Colonic mucosa (tissue), 4 donors: ENCODE results near the gene ALG13. TPM values are rescaled to one million over a fixed set of nuclear protein-coding genes. Genes with fewer than 3 reads are reported as not detected.
"Not testable (repeated sequence)": the region's sequence is repeated elsewhere in the genome, so short reads cannot be mapped to it uniquely, and the experiment has no call there.

Experiments
- DNase-seq: peaks from one replicate; pipeline ENCODE4 v3.0.0-alpha.2; 2020
- H3K27ac ChIP-seq: fragments of 200-600 bp; one replicate; pipeline ENCODE4 v1.8.0; 2021
- H3K27me3 ChIP-seq: fragments of 200-600 bp; one replicate; pipeline ENCODE4 v1.8.0; 2021
- H3K36me3 ChIP-seq: fragments of 200-600 bp; one replicate; pipeline ENCODE4 v1.8.0; 2021
- H3K4me1 ChIP-seq: fragments of 200-600 bp; one replicate; pipeline ENCODE4 v1.8.0; 2021; ENCODE audit warnings: mild to moderate bottlenecking
- H3K4me3 ChIP-seq: fragments of 200-600 bp; one replicate; pipeline ENCODE4 v1.8.0; 2021
- H3K9ac ChIP-seq, 2 donors: one replicate each; pipeline ENCODE4 v1.7.0; 2013; ENCODE audit warnings: control low read depth in 2 of 2, low read depth in 2 of 2, low read length in 2 of 2
- H3K9me3 ChIP-seq: fragments of 200-600 bp; one replicate; pipeline ENCODE4 v1.8.0; 2021
- CTCF ChIP-seq: fragments of 200-600 bp; IDR thresholded peaks from one replicate; pipeline ENCODE4 v1.8.0; 2022; ENCODE audit warnings: antibody characterized with exemption, mild to moderate bottlenecking
- intact Hi-C: fragments of 100-400 bp; cut with DNase I; formaldehyde crosslinking; loops from one replicate; pipeline ENCODE4 v1.14.1; 2022
- total RNA-seq, 2 donors: library from RNA; stranded (reverse); fragmentation: NEBNext Ultra II Directional in 1 of 2; extraction: Animal tissue kit (Norgen Biotek cat#: 25700) in 1 of 2; gene quantifications; one replicate each; pipeline ENCODE4 v1.2.1, GENCODE V29; 2021
- donor health status: healthy.
- donor health status: DM: no; HTN: no; CAD: no.
- donor health status: DM: no; HTN: no; CAD: no.

The ALG13 gene
- total RNA-seq, 2 donors from 2014 or later, result 50.3 to 51.7 TPM

GRCh38 chrX:111759686-111760085, 78.7 kb downstream of the ALG13 start:
- TF ChIP-seq CTCF, result no peak
- no peak for DNase-seq
- Histone ChIP-seq H3K9me3 (no peaks in the 10 kb centered on the region), H3K4me3 (no peak overlapping the region), H3K4me1 (no peaks in the 10 kb centered on the region), H3K27ac (no peak overlapping the region), H3K9ac (no peak overlapping the region), H3K27me3 (no peaks in the 10 kb centered on the region), H3K36me3 (no peaks in the 10 kb centered on the region)
- intact Hi-C loops, result no loop called here

- H3K4me3 ChIP-seq, result no peak overlapping the region
- no peaks in the 10 kb centered on the region for H3K27me3 ChIP-seq
- H3K4me1 ChIP-seq, result no peaks in the 10 kb centered on the region
- intact Hi-C loops, result no loop called here
- no peak for DNase-seq
- no peaks in the 10 kb centered on the region for H3K9me3 ChIP-seq
- no peaks in the 10 kb centered on the region for H3K36me3 ChIP-seq
- TF ChIP-seq CTCF, result no peak
- no peak overlapping the region for H3K9ac ChIP-seq
- H3K27ac ChIP-seq, result no peak overlapping the region
These were observed 80.7 kb downstream of the ALG13 start for GRCh38 chrX:111761578-111762135.

DNA sequence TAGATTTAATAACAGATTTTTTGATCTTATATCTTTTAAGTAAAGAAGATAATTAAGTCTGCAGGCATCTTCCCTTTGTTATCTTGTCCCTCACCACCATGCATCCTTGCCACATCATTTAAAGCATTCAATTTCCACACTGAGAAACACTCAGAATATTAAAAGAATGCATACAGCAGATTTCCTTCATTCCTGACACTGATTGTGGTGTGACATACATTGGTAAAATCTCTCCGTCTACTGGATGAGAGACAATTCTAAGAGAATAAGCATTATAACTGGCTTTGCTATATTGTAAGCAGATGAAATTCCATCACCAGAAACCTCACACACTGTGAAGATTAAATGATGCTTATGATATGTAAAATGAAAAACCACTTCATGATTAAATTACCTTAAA, 97.6 kb downstream of the ALG13 start:
- no peaks in the 10 kb centered on the region for H3K9me3 ChIP-seq
- intact Hi-C loops, result no loop called here
- no peaks in the 10 kb centered on the region for H3K4me1 ChIP-seq
- H3K27ac ChIP-seq, result no peak overlapping the region
- DNase-seq, result no peak
- no peaks in the 10 kb centered on the region for H3K36me3 ChIP-seq
- TF ChIP-seq CTCF, result no peak
- H3K9ac ChIP-seq, result no peak overlapping the region
- no peak overlapping the region for H3K4me3 ChIP-seq
- H3K27me3 ChIP-seq, result no peaks in the 10 kb centered on the region

DNA sequence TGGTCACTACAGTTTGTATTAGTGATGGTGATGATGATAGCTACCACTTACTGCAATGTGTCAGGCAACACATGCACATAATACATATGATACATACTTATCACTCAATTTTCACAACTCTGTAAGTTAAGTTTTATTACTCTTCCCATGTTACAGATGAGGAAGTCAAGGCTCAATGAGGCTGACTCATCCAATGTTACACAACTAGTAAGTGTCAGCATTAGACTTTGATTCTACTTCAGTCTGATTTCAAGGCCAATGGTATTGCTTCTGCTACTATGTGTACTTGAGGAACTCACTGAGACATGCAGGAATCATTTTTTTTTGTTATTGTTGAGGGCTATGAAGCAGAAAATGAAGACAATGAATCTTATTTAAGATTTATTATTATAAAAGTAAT, 98.6 kb downstream of the ALG13 start:
- no peak for TF ChIP-seq CTCF
- intact Hi-C loops, result no loop called here
- Histone ChIP-seq H3K9ac (no peak overlapping the region), H3K27ac (no peak overlapping the region), H3K9me3 (no peaks in the 10 kb centered on the region), H3K36me3 (no peaks in the 10 kb centered on the region), H3K4me1 (no peaks in the 10 kb centered on the region), H3K4me3 (no peak overlapping the region), H3K27me3 (no peaks in the 10 kb centered on the region)
- DNase-seq, result no peak

- intact Hi-C loops, result no loop called here
- DNase-seq, result no peak
- Histone ChIP-seq H3K9ac (no peak overlapping the region), H3K36me3 (no peaks in the 10 kb centered on the region), H3K27me3 (no peaks in the 10 kb centered on the region), H3K4me3 (no peak overlapping the region), H3K4me1 (no peaks in the 10 kb centered on the region), H3K9me3 (no peaks in the 10 kb centered on the region), H3K27ac (no peak overlapping the region)
- no peak for TF ChIP-seq CTCF
These were observed 103.7 kb downstream of the ALG13 start for GRCh38 chrX:111784667-111785066.

- H3K4me3 ChIP-seq, DNase-seq, H3K4me1 ChIP-seq, intact Hi-C loops, H3K9me3 ChIP-seq, H3K27me3 ChIP-seq, H3K9ac ChIP-seq, H3K36me3 ChIP-seq, H3K27ac ChIP-seq: not testable (repeated sequence)
These were observed 109.1 kb downstream of the ALG13 start for GRCh38 chrX:111790054-111790453.

Other genes starting within 250 kb of the ALG13 start
- gene SERTM2, start 169.5 kb upstream of the ALG13 start, total RNA-seq, result under 1 TPM in 1 of 2 donors, not detected in 1; 0.05 TPM
- gene TRPC5OS, start 195.0 kb downstream of the ALG13 start, total RNA-seq, result not detected